HG02623 (cell line): Measurements from ENCODE around the gene CTTNBP2.

Experiments used
- ATAC-seq: cut with Tn5 transposase; IDR thresholded peaks from one replicate; pipeline ENCODE4 v1.9.1; 2021; ENCODE audit warnings: moderate library complexity; ENCODE audit not compliant: unreplicated experiment

CTTNBP2 gene

GRCh38 chr7:117665368-117665767 lies 207.9 kb downstream of the CTTNBP2 start:
- no peak for ATAC-seq

- ATAC-seq = no peak
Measured at GRCh38 chr7:117664047-117664446, 209.2 kb downstream of the CTTNBP2 start.

GRCh38 chr7:117661328-117661727 lies 211.9 kb downstream of the CTTNBP2 start:
- no peak for ATAC-seq
